Subcutaneous adipose tissue (tissue), 4 donors: ENCODE data around the gene CTNS. TPM values are rescaled to one million over a fixed set of nuclear protein-coding genes. Genes with fewer than 3 reads are reported as not detected.

Experiments used
- total RNA-seq, 4 donors: library from RNA; depleted of rRNA; stranded (reverse); fragments of >200 nt; gene quantifications; one replicate each; pipeline ENCODE4 v1.1.0, GENCODE V29; 2016
- TF ChIP-seq, protein P1 (sequence below): fragments of 450-650 bp; IDR thresholded peaks from one replicate; pipeline ENCODE4 v1.5.1; 2016; ENCODE audit warnings: low read depth, mild to moderate bottlenecking, control low read depth, antibody characterized with exemption, moderate library complexity

The CTNS gene
- total RNA-seq, 4 donors from 2014 or later: 16.8 to 28.2 (median 23.6) TPM

DNA sequence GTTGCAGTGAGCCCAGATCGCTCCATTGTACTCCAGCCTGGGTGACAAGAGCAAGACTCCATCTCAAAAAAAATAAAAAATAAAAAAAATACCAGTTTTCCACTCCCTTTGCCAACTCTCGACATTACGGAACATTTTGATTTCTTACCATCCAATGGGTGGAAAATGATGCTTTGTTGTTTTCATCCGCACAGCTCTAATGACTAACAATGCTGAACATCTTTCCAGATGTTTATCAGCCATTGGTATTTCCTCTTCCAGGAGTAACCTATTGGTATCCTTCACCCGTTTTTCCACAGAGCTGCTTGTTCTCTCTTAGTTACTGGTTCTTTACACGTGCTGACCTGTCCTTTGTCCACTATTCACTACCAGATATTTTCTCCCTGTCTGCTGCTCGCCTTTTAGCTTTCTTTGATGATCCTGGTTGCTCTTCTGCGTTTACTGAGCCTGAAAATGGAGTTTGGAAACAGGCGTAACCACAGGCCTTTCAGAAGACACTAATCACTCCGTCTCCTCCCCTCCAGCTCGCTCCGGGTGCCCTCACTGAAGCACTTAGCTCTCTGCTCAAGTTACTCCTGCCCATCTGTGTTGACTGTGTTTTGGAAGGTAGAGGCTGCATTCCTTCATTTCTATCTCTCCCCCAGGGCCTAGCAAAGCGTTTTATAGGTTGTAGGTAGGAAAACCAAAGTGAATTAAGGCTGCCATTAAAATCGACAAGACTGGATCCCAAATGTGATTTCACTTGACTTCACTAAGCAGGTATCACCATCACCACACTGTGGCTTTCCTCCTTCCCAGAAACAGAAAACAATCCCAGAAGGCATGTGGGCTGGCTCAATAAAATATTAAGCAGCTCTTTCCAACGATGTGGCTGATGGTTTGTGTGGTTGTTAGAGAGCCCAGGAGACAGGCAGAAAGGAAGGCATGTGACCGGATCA is 9.5 kb upstream of the CTNS start:
- TF ChIP-seq, protein P1, sequence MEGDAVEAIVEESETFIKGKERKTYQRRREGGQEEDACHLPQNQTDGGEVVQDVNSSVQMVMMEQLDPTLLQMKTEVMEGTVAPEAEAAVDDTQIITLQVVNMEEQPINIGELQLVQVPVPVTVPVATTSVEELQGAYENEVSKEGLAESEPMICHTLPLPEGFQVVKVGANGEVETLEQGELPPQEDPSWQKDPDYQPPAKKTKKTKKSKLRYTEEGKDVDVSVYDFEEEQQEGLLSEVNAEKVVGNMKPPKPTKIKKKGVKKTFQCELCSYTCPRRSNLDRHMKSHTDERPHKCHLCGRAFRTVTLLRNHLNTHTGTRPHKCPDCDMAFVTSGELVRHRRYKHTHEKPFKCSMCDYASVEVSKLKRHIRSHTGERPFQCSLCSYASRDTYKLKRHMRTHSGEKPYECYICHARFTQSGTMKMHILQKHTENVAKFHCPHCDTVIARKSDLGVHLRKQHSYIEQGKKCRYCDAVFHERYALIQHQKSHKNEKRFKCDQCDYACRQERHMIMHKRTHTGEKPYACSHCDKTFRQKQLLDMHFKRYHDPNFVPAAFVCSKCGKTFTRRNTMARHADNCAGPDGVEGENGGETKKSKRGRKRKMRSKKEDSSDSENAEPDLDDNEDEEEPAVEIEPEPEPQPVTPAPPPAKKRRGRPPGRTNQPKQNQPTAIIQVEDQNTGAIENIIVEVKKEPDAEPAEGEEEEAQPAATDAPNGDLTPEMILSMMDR: no peak

DNA sequence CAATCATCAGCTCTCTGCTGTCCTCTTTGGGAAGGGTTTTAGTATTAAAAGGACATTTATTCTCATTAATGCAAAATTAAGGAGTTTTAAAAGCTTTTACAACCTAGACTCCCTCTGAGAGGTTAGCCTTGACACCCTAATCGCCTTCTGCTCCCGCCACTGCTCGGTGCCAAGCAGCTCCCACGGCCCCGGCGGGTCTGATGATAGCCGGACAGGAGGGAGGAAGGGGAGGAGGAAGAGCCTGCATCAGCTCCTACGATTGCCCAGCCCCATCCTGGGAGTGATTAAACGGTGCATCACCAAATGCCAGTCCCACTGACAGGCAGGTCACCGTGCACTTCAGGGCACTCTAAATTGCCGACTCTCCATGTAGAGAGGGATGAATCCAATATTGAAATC is 8.8 kb upstream of the CTNS start:
- TF ChIP-seq, protein P1: no peak

DNA sequence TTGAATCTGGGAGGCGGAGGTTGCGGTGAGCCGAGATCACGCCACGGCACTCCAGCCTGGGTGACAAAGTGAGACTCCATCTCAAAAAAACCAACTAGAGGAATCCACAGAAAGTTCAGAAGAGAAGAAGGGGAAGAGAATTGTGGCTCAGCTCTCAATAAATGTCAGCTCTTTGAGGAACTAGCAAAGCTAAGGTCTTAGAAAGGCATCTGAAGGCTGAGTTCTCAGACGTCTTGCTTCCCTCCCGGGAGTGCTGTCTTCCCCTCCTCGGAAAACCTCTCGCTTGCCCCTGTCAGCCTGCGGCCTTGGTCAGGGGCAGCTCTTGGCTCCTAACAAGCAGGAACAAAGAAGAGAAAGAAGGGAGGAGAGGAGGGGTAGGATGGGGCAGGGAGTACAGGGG is 5.8 kb upstream of the CTNS start:
- TF ChIP-seq, protein P1: no peak

DNA sequence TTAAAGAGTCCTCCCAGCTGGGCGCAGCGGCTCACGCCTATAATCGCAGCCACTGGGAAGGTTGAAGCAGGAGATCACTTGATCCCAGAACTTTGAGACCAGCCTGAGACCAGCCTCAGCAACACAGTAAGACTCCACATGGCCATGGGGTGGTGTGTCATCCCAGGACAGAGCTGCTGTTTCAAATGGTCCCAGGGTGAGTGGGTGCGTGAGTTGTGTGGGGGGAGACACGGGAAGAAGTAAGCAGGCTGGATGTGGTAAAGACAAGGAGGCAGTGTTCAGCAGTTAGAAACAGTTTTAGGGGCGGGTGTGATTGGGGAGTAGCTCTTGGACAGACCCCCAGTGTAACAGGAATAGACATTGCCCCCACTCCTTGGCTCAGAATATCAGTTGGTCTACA is 4.3 kb upstream of the CTNS start:
- TF ChIP-seq, protein P1: no peak

DNA sequence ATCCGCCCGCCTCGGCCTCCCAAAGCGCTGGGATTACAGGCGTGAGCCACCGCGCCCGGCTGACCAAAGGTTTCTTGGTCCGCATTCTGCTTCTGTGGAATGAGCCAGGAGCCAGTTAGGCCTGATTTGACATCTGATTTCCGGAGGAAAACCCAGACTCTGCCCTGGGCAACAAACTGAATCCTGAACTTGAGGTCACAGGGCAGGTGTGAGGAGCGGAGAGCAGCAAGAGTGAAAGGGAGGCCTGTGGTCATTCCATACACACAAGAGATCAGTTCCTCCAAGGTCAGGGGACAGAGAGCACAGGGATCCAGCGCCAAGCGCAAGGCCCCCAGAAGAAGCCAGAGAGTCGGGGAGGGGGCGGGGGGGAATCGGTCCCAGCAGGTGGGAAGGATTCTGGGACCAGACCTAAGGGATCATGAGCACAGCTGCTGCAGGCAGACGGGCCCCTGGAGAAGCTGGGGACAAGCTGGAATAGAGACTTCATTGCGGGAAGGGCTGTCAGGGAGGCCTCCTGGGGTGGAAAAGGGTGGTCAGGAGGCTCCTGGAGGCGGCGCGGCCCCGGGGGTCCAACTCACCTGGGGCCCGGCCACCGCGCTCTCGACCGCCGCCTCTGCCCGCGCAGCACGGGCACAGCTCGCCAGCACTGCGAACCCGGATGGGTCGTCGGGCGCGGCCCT is 946 bp upstream of the CTNS start:
- TF ChIP-seq, protein P1: no peak

DNA sequence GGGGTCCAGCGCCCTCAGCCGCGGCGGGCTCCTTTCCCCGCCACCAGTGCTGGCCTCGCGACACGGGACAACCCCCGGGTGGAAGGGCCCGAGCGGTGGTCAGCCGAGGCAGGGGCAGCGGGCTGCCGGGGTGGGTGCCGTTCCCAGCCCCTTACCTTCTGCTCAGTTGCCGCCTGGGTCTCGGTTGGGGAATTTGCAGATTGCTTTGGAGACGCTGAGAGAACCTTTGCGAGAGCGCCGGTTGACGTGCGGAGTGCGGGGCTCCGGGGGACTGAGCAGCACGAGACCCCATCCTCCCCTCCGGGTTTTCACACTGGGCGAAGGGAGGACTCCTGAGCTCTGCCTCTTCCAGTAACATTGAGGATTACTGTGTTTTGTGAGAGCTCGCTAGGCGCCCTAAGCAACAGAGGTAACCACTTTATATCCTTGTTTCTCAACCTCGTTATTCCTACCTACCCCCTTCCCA is 381 bp downstream of the CTNS start:
- TF ChIP-seq, protein P1: no peak

DNA sequence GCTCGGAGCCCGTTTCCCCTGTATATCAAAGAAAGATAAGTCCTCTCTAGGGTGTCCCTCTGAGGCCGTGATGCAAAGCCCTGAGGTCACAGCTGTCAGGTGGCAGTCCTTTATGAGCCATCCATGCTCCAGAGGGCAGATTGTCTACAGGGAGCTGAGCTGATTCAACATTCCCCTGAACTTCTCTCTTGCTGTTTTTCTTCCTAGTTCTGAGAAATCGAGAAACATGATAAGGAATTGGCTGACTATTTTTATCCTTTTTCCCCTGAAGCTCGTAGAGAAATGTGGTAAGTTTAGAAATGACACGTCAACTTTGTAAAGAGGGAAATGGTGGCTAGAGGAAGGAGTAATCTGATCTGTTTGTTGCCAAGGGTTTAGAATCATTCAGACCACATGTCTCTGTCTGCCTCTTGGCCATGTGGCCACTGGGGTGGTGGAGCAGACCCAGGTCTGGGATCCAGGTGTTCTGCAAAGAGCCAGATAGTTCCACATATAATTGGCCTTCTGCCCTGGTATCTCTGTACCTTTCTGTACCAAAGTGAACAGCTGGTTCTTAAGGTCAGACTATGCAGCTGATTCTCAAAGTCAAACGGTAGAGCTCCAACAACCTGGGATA is 3.5 kb downstream of the CTNS start:
- TF ChIP-seq, protein P1: no peak
